Gastroesophageal sphincter (tissue), 3 donors: Measurements from ENCODE around the gene PLS1.

Experiments used
- CTCF ChIP-seq, 4 experiments: fragments of 200-600 bp in 2 of 4; fragments of 450-650 bp in 2 of 4; sonication (generic) in 1 of 4; IDR thresholded peaks; one replicate each; pipeline ENCODE4 v1.5.1; 2017 to 2019; ENCODE audit warnings: antibody characterized with exemption in 4 of 4, mild to moderate bottlenecking in 2 of 4, moderate library complexity in 2 of 4
- EP300 ChIP-seq: sonication (generic); formaldehyde crosslinking; IDR thresholded peaks from one replicate; pipeline ENCODE4 v1.6.1; 2017; ENCODE audit warnings: antibody characterized with exemption, mild to moderate bottlenecking
- POLR2A ChIP-seq, 2 donors: fragments of 450-650 bp; IDR thresholded peaks; one replicate each; pipeline ENCODE4 v1.6.1; 2017; ENCODE audit warnings: antibody characterized with exemption in 2 of 2, mild to moderate bottlenecking in 2 of 2, moderate library complexity in 1 of 2
- POLR2AphosphoS5 ChIP-seq: sonication (generic); formaldehyde crosslinking; IDR thresholded peaks from one replicate; pipeline ENCODE4 v1.6.1; 2017; ENCODE audit warnings: antibody characterized with exemption

GRCh38 chr3:142595581-142595950 lies 627 bp upstream of the PLS1 start:
- no peak for TF ChIP-seq POLR2A (IDR thresholded peaks at IDR 0.05)
- TF ChIP-seq CTCF (IDR thresholded peaks at IDR 0.05) = no peak
- no peak for TF ChIP-seq EP300
- no peak for TF ChIP-seq POLR2AphosphoS5
